NCI-H1105 treated with DMSO at 0.1 percent for 48 hours (cell line): Measurements from ENCODE around the gene LPCAT1.

Source experiments
- DNase-seq: peaks from one replicate; lab custom pipeline; 2025; lab: John Stamatoyannopoulos, UW

LPCAT1 gene

GRCh38 chr5:1421521-1422341 lies 102.0 kb downstream of the LPCAT1 start:
- DNase-seq, result no peak

GRCh38 chr5:1420211-1421195 lies 103.3 kb downstream of the LPCAT1 start:
- DNase-seq, result no peak

DNA sequence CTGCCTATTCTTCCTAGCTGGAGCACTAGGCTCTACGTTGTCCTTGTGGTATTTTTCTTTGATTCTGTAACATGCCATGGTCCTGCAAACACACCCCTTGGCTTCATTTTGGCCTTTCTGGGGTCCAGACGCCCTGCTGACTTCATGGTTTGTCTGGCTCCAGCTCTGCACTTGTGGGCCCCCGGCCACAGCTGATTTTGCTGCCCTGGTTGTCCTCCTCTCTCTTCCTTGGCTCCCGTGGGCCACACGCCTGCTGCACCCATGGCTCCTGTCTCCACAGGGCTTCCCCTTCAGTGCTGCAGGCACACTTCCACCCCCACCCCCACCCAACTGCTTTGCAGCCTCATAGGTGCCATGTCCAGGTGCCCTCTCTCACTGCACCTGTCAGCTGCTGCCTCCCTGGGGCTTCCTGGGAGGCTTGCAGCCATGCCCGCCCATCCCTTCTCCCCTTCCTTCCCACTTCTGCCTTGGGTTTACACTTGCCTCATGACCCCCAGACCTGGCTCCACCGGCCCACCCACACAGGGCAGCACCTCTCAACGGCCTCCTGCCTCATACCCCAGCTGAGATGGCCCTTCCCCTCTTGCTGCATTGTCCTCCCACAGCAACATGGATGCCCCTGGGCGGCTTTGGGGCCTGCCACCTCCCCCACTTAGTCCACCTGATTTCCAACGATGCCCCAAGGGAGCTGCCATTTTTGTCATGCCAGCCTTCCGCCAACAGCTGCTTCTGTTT lies 104.1 kb downstream of the LPCAT1 start:
- no peak for DNase-seq

GRCh38 chr5:1418921-1419280 lies 104.9 kb downstream of the LPCAT1 start:
- DNase-seq, result no peak

- no peak for DNase-seq
Measured at GRCh38 chr5:1418238-1418920, 105.4 kb downstream of the LPCAT1 start.

GRCh38 chr5:1417586-1418225 lies 106.1 kb downstream of the LPCAT1 start:
- no peak for DNase-seq

DNA sequence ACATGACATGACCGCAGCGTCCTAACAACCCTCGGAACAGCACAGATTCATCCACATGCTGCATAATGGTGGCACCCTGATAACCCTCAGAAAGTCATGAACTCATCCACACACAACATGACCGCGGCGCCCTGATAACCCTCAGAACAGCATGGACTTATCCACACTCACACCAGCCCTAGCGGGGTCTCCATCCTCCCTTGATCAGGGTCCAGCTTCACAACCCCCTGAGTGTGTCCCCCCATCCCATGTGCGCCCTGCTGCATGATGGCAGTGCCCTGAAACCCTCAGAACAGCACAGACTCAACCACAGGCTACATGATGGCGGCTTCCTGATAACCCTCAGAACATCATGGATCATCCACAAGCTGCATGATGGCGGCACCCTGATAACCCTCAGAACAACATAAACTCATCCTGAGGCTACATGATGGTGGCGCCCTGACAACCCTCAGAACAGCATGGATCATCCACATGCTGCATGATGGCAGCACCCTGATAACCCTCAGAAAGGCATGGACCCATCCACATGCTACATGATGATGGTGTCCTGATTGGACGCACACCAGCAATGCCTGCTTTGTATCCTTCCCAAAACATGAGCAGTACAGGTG lies 106.8 kb downstream of the LPCAT1 start:
- DNase-seq, result no peak

DNA sequence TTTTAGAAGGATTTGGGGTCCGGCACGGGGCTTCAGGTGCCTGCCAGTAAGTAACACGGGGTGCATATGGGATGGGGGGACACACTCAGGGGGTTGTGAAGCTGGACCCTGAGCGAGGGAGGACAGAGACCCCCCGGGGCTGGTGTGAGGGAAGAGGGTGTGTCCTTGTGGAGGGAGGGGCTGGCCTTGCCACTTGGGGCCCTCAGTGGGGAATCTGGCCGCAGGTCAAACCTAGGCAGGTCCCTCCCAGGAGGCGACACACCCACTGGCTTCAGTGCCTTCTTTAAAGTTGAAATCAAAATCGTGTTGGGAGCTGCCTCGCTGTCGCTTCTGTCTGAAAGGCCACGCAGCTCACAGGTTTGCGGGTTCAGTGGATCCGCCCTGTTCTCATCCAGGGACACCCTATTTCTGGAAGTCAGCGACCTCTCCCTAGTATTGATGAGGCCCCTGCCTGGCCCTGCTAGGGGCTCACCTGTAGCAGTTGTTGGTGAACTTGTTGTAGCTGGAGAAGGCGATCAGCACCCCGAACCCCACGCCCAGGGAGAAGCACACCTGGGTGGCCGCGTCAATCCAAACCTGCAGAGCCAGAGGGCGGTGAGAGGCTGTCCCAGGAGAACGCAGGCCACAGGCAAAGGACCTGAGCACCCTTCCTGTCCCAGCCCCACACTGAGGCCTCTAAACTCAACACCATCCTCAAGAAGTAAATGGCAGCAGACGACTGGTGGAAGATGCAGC lies 108.0 kb downstream of the LPCAT1 start:
- no peak for DNase-seq

DNA sequence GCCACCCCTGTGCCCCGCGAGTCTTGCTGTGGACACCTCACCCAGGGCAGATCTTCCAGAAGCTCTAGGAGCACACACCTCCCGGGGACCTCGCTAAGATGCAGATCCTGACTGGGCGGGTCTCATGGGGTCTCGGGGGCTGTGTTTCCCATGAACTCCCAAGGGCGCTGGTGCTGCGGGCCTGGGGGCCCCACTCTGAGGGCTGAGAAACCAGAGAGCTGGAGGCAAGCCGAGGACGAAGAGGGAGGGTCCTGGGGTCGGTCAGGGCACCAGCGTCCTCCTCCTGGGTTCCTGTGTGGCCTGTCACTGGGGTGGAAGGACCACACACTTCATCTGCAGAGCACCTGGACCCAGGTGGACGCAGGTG lies 108.7 kb downstream of the LPCAT1 start:
- no peak for DNase-seq

- no peak for DNase-seq
Measured at GRCh38 chr5:1414311-1415058, 109.3 kb downstream of the LPCAT1 start.

DNA sequence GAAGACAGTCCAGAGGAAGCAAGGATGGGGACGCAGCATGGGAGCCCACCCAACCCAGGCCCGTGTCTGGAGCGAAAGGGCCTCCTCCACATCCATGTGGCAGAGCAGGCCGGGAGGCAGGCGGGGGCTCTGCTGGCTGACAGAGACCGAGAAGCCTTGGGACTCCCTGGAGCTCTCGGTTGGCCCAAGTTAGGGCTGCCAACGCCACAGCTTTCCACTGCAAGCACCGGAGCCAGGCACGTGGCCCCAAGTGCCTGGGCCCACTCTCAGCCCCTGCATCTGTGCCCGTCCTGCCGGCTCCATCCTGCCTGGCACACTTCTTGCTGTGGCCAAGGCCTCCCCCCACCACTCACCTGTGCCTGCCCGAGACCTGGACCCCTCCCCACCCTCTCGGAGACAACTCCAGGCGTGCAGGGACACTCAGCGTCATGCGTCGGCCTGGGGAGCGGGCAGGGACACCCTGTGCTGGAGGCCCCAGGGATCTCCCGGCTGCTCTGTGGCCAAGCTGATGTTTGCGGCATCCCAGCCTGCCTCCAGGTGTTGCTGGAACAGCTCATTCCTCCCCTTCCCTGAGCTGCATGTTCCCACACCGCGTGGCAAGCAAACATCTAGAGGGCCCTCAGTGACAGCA lies 110.0 kb downstream of the LPCAT1 start:
- no peak for DNase-seq

GRCh38 chr5:1413211-1413610 lies 110.5 kb downstream of the LPCAT1 start:
- DNase-seq, result no peak

DNA sequence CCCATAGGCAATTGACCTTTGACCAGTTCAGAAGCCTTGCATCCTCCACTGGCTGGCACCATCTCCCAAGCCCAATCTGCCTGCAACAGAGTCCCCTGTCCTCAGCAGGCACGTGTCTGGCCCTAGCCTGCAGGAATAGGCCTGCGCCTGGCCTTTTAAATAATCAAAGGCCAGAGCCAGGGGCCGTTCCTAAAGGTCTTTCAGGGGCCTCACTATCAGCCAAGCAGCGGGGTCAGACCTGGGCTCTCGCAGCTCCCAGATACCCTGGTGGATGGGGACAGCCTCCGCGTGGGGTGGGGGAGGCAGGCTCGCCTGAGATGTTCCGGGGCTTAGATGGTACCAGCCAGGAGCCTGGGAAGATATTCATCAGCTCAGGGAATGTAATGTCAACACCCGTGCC lies 111.1 kb downstream of the LPCAT1 start:
- DNase-seq, result no peak

DNA sequence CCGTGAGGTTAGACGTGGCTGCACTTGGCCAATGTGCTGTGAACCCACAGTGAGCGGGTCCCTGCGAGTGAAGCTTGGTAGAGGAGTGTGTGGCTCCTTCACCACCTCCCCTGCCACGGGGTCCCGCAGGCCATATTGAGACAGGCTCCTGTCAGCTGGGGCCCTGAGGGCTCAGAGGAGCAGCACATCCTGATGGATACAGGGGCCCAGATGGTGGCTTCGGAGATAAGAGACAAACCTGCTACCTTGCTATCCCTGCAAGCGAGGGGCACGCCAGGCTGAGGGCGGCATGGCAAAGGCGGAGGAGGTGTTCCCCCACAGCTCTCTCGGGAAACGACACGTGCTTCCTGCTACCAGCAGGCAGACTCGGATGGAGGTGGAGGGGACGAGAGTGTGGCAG lies 111.6 kb downstream of the LPCAT1 start:
- DNase-seq, result no peak
